ENCODE measurements around the gene DDX23.

DDX23 gene

DNA sequence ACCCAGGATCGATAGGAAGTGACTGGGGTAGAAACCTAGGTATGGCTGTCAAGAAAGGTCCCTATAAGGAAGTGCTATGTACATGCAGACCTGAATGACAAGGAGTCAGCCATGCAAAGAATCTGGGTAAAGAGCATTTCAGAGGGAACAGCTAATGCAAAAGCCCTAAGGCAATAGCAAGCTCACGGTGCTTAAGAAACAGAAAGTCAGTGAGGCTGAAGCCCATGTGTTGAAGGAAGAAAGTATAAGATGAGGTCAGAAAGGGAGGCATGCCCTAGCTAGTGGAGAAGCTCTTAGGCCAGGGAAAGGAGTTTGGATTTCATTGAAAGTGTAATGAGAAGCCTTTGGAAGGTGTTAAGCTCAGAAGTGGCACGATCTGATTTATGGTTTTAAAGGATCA, 57.1 kb downstream of the DDX23 start:
- DNase-seq = no peak

DNA sequence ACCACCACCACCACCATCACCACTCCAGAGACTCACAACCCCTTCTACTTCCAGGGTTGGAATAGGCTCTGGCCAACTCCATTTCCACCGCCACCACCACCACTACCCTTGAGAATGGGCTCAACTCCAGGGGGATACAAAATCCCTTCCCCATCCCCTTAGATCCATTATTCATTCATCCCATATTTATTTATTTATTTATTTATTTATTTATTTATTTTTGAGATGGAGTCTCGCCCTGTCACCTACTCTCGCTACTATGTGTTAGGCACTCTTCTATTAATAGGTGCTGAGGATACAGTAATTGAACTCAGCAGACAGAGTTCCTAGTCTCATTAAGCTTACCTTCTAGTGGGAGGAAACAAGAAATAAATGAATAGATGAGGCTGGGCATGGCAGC, 58.3 kb downstream of the DDX23 start:
- no peak for DNase-seq

DNA sequence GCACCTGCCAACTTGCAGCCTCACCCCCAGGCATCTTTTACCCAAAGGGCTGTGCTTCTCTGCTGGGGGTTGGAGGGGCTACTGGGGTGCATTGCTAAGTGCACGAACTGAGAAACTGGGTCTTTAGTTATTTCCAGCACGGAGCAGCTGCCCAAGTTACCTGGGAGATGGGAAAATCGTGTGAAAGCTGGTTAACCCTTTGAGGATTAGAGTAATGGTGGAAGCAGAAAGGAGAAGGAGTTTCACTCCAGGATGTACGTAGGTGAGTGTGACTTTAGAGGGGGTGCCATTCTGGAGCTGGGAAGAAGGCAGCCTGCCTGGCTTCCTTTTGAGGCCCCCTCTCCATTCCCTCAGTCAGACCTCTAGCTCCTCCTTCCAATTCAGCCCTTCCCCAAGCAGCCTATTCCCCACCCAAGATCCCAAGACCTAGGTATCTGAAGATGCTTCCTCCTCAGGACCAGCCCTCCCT, 62.1 kb downstream of the DDX23 start:
- DNase-seq = no peak

DNA sequence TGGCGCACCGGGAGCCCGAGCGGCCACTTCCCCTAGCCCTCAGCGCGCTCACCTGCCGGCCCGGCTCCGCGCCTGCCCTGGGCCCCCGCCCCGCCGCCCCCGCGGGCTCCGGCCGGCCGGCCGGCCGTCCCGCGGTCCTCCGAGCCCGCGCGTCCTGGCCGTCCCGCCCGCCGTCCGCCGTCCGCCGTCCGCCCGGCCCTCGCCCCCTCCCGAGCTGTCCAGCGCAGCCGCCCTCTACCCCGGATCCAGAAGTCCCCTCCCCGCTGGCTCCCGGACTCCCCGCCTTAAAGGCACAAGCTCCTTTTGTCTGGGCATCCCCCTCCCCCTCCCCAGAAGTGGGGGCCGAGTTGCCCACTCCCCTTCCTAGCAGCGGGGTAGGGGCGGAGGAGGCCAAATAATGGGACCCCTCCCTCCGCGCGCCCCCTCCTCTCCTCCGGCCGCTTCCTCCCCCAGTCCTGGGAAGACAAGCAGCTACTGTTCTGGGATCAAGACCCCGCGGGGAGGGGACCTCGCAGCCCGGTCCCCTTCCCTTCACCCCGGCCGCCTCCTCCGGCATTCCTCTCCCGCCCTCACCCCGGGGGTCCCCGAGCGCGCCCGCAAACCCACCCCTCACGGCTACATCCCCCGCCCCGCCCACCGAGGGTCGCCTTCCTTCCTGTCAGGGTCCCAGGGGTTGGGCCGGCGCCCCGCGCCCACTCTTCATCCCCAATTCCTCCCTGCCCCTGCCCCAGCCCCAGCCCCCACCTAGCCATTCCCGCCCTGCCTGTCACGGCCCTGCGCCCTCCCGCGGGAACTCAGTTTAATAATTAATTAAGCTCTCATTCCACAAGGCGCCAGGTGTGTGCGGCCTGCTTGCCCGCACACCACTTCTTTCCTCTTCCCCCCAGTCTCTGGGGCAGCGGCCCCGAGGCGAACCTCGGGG, 62.8 kb downstream of the DDX23 start, which contains the start of gene ADCY6:
Gene ADCY6 (minus strand): TSS at position 236 of the 922 bp plus-strand sequence. CDS start 5,655 bp downstream, outside the sequence.
- DNase-seq = no peak

DNA sequence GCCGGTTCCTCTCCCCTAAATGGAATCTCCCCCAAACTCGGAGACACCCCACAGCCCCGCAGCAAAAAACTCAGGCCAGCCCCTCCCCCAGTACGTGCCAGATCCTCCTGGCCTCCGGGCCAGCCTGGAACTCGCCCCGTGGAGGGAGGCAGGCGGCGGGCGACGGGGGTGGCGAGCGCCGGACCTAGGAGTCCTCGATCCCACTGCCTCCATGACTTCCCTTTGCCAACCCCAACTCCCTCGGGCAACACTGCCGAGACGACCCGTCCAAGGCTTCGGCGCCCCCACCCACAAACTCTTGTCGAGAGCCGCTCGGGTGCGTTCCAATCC, 63.5 kb downstream of the DDX23 start:
- DNase-seq = no peak

DNA sequence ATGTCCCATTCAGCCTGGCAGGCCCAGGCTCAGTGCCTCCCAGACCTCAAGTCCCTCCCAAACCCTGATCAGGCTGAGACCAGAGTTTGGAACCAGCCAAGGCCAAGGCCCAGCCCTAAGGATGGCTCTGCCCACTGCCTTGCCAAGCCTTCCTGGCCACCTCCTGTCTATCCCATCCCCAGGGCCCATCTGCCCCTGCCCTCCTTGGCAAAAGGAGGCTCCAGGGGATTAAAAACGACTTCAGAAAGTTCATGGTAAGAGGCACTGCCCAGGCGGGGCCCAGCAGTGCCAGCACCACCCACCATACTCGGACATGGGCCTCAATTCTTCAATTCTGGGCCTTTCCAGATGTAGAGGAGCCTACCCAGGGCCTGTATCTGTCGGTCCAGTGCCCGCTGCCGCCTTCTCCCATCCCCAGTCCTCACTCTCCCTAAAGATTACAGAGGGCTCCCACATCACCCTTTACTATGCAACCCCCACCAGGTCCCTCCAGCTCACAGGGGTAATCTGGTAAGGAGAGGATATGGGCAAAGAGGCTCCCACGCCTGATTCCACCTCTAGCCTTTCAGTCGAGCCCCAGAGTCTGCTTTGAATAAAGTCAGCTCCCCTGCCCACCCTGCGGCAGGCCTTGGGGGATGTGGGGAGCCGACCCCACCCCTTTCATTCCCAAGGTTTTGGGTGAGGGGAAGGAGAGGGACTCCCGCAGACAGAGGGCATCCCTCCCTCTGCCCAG, 64.0 kb downstream of the DDX23 start:
- DNase-seq = no peak

DNA sequence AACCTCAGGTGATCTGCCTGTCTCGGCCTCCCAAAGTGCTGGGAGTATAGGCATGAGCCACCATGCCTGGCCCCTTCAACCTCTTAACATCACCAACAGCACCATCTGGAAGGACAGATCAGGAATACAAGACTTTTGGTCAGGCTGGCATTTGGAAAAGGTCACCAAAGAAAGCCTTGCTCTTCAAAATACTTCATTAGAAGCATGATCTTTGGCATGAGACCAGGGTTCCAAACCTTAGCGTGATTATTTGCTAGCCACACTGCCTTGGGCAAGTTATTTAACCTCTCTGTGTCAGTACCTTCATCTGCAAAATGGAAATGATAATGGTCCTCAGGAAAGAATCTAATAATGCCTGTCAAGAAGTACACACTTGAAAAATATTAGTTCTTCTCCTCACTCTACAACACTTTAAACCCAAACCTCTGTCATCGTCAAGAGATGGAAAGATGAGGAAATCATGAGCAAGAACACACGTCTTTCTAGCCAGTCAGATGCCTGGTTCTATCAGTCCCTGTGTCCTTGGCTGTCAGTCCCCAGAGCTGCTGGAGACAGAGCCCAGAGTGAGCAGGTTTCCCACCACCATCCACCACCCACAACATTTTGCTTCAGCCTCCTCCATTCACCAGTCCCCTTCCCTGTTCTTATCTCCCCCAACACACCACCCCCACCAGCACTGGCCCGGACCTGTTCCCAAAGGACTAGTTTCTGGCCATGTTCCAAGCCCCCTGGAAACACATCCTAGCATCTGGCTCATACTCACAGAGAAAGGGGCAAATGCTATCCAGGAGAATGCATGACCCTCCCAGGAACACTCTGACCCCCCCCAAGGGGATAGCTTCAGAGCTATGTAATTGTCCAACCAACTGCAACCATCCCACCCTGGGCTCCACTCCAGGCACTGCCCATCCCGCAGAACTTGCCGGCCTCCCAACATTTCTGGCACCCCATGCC, 65.1 kb downstream of the DDX23 start:
- DNase-seq = no peak

DNA sequence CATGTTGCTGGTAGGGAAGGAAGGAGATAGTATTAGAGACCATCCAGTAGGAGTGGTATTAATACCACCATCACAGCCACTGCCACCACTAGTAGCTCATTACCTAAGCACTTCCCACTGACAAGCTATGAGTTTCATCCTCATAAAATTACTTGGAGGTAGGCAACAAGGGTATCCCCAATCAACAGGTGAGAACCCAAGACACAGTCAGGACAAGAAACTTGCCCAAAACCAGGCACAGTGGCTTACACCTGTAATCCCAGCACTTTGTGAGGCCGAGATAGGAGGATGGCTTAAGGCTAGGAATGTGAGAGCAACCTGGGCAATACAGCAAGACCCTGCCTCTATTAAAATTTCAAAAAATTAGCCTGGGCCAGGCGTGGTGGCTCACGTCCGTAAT, 68.5 kb downstream of the DDX23 start:
- DNase-seq = no peak

DNA sequence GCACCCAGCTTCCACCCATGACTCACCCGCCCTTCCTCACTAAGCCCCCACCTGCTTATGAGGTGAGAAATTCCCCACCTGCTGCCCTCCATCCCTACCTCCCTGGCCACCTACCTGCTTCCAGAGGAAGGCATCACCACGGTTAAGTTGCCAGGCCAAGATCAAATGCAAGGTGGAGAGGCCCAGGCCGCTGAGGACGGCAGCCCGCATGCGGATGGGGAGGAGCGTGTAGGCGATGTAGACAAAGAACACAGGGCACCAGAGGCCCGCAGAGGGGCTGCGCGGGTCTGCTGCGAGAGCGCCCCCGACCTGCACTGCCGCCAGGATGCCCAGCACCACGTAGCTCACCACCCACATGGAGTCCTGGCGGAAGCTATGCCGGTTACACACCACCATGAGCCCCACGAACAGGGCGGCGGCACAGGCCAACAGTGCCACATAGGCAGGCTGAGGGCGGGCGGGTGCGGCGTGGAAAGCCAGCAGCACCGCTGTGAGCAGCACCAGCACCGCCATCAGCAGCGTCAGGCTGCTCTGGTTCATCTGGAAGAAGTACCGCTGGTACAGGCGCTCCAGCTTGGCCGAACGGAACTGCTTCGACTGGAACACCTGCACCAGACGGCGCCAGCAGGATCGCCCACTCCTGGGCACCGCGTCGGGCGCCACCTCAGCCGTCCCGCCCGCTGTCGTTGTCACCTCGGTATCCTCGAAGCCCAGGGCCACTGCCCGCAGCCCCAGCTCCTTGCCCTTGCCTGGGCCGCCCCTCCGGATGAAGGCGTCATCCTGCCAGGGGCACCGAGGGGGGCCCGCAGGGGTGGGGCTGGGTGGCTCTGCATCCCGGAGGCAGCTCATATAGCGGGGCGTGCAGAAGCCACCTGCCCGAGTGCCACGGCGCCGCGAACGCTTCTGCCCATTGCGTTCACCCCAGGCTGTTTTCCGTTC, 69.2 kb downstream of the DDX23 start:
- no peak for DNase-seq

DNA sequence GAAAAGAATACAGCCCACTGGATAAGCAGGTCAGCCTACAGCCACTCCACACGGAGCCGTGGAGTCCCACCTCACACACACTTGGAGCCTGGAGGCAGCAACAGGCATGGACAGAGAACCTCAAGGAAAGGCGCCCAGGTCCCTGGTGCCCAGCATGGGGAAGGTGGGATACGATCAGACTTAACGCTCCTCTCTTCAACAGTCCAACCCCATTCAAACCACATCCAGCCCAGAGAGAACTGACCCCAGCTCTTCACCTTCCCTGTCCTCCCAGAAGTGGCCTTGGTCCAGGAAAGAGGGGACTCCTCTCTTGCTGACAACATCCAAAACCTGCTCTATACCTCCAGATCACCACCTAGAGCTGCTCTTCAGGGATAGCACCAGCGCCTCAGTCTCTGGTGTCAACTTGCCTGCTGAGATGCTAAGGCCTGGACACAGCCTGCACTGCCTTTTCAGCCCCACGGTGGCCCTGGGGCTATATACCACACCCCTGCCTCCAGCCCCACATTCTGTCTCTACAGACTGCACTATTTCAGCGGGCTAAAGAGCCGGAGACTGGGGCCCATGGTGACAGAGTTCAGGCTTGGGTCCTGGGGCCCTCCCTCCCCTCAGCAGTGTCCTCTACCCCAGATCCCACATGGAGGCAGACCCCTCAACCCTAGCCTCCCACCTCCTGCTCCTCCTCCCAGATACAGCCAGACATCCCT, 70.1 kb downstream of the DDX23 start:
- DNase-seq = no peak

DNA sequence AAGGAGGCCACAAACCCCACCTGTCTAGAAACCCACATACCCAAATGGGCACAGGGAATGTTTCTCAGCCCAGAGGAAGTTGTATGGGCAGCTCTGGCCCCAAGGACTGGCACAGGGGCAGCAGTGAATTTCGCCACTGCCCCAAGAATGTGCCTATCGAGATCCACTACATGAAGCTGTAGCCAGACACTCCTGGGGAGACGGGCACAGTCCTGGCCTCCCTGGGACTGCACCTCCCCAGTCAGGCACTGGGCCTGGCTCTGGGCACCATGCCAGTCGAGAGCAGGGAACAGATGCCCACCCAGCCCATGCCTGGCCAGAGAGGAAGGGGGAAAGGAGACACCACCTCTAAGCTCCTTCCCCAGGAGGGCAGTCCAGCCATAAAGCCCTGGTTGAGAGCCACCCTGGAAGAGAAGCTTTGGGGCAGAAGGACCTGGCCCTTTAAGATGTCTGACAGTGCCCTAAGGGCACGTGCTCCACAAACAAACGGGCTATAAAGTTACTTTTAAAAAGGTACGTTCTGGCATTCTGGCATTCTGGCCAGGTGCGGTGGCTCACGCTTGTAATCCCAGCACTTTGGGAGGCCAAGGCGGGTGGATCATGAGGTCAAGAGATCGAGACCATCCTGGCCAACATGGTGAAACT, 71.5 kb downstream of the DDX23 start:
- DNase-seq = no peak

DNA sequence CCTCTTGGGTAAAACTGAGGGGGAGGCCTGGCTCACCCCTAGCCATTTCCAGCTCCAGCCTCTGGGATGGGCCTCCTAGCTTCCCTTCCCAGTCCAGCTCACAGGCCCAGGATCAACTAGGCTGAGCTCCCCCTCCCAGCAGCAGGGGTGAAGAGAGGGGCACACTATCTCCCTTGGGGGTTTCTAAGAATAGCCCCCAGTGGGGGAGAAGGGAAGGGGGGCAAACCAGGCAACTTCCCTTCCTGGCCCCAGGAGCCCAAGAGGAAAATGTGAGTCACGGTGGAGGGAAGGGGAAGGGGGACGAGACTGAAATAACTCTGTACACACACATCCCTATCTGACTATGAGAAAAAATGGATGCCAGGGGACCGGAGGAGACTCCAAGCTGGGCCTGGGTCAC, 72.1 kb downstream of the DDX23 start:
- DNase-seq = no peak
